CD4-positive, alpha-beta T cell treated with Interferon alpha-2 for 1 hour (primary cell): ENCODE measurements around the gene GABARAPL2.
"Not testable (repeated sequence)": the region's sequence is repeated elsewhere in the genome, so short reads cannot be mapped to it uniquely, and the experiment has no call there.

ENCODE experiments used
- DNase-seq, 2 donors: peaks; one replicate each; pipeline ENCODE4 v3.0.0-alpha.2; 2020 to 2022

The GABARAPL2 gene

GRCh38 chr16:75591927-75592326, 25.7 kb downstream of the GABARAPL2 start:
- not testable (repeated sequence) for DNase-seq

- no peak for DNase-seq
These were observed 27.1 kb downstream of the GABARAPL2 start for GRCh38 chr16:75593308-75593707.

GRCh38 chr16:75593825-75594820, 27.9 kb downstream of the GABARAPL2 start:
- no peak for DNase-seq

- DNase-seq, result no peak
These were observed 33.5 kb downstream of the GABARAPL2 start for GRCh38 chr16:75599452-75600277.

GRCh38 chr16:75603241-75603640, 37.1 kb downstream of the GABARAPL2 start:
- DNase-seq, result no peak

- DNase-seq, result no peak
These were observed 40.3 kb downstream of the GABARAPL2 start for GRCh38 chr16:75606507-75606906.

- DNase-seq, result no peak
These were observed 48.1 kb downstream of the GABARAPL2 start for GRCh38 chr16:75614066-75614897.

GRCh38 chr16:75615619-75616018, 49.4 kb downstream of the GABARAPL2 start:
- DNase-seq, result no peak

GRCh38 chr16:75616521-75617010, 50.4 kb downstream of the GABARAPL2 start:
- DNase-seq, result peak in 1 of 2 donors; percentile 53

- DNase-seq, result no peak
These were observed 50.9 kb downstream of the GABARAPL2 start for GRCh38 chr16:75617121-75617520.

- DNase-seq, result no peak
These were observed 52.6 kb downstream of the GABARAPL2 start for GRCh38 chr16:75618780-75619179.

GRCh38 chr16:75620326-75621169, 54.4 kb downstream of the GABARAPL2 start:
- DNase-seq, result peak; percentile 74 to 87

- DNase-seq, result peak in 1 of 2 donors; percentile 61
These were observed 54.9 kb downstream of the GABARAPL2 start for GRCh38 chr16:75621170-75621477.

- DNase-seq, result peak; percentile 98
These were observed 56.8 kb downstream of the GABARAPL2 start, which contains the start of gene ADAT1 for GRCh38 chr16:75622761-75623605. ADAT1 (minus strand) TSS chr16:75623281; CDS start chr16:75620799, 2,482 bp downstream.

GRCh38 chr16:75624921-75625334, 58.7 kb downstream of the GABARAPL2 start:
- DNase-seq, result no peak

- no peak for DNase-seq
These were observed 60.6 kb downstream of the GABARAPL2 start for GRCh38 chr16:75626806-75627205.
